ENCODE measurements around the gene RIN3. TPM values are rescaled to one million over a fixed set of nuclear protein-coding genes. Genes with fewer than 3 reads are reported as not detected.
A peak's percentile ranks its signal among the peaks of the same experiment; 100 is the strongest.

Gene RIN3
- total RNA-seq, 4 donors from 2014 or later, result 2.1 to 10.4 (median 7.2) TPM

GRCh38 chr14:92590176-92590575 is 76.6 kb downstream of the RIN3 start:
- WGBS, result 77% methylated on average over 2 of the region's 2 CpGs
- H3K4me1 ChIP-seq, result peaks cover 13% of the 10 kb centered on the region
- peak in 1 of 2 donors; percentile 16 for DNase-seq (ENCODE audit: low spot score in 2 of 2)

GRCh38 chr14:92590941-92591340 is 77.4 kb downstream of the RIN3 start:
- Histone ChIP-seq H3K27ac (no peak overlapping the region), H3K36me3 (no peaks in the 10 kb centered on the region), H3K4me1 (peaks cover 11% of the 10 kb centered on the region), H3K27me3 (no peaks in the 10 kb centered on the region), H3K4me3 (no peak overlapping the region), H3K9me3 (no peaks in the 10 kb centered on the region)
- TF ChIP-seq POLR2AphosphoS5 (IDR thresholded peaks at IDR 0.05), result no peak
- TF ChIP-seq CTCF (IDR thresholded peaks at IDR 0.05), result no peak
- no peak for TF ChIP-seq EP300 (IDR thresholded peaks at IDR 0.05)
- TF ChIP-seq POLR2A (IDR thresholded peaks at IDR 0.05), result no peak
- DNase-seq (ENCODE audit: low spot score in 2 of 2), result no peak
- WGBS, result 46% methylated on average over 2 of the region's 2 CpGs

More at GRCh38 chr14:92590176-92590575, 76.6 kb downstream of the RIN3 start:
- Histone ChIP-seq H3K9me3 (no peaks in the 10 kb centered on the region), H3K4me3 (no peak overlapping the region), H3K27ac (no peak overlapping the region), H3K27me3 (no peaks in the 10 kb centered on the region), H3K36me3 (no peaks in the 10 kb centered on the region)
- TF ChIP-seq CTCF (IDR thresholded peaks at IDR 0.05) (no peak), EP300 (IDR thresholded peaks at IDR 0.05) (no peak), POLR2AphosphoS5 (IDR thresholded peaks at IDR 0.05) (no peak), POLR2A (IDR thresholded peaks at IDR 0.05) (no peak)

DNA sequence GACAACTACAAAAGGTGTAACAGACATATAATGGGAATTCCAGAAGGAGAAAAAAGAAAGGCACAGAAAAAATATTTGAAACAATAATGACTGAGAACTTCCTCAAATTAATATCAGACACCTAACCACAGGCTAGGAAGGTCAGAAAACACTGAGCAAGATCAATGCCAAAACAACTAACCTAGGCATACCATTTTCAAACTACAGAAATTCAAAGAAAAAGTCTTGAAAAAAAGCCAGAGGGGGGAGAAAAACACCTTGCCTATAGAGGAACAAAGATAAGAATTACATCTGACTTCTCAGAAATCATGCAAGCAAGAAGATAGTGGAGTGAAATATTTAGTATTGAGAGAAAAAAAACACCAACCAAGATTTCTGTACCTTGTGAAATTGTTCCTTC is 77.8 kb downstream of the RIN3 start:
- TF ChIP-seq CTCF (IDR thresholded peaks at IDR 0.05) (no peak), EP300 (IDR thresholded peaks at IDR 0.05) (no peak), POLR2AphosphoS5 (IDR thresholded peaks at IDR 0.05) (no peak)
- Histone ChIP-seq H3K4me3 (no peak overlapping the region), H3K9me3 (no peaks in the 10 kb centered on the region), H3K27me3 (no peaks in the 10 kb centered on the region), H3K27ac (no peak overlapping the region), H3K4me1 (peaks cover 7% of the 10 kb centered on the region), H3K36me3 (no peaks in the 10 kb centered on the region)
- DNase-seq (ENCODE audit: low spot score in 2 of 2), result no peak

DNA sequence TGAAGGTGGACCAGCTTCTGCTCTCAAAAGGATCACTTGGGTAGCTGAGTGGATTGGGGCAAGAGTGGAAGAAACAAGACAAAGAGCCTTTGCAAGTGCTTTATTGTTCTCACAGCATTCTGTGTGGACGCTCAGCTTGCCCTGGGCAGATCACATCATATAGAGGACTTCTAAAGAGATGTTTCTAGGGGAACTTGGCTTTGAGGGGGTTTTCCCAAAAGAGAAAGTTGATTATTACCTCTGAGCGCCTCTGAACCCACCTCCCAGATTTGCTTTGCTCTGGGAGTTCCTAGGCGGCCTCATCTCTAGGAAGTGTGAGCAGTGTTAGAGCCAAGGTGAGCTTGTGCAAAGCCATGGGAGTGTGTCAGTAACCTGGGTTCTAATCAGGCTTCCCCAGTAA is 81.7 kb downstream of the RIN3 start:
- Histone ChIP-seq H3K27me3 (no peaks in the 10 kb centered on the region), H3K4me3 (no peak overlapping the region), H3K9me3 (no peaks in the 10 kb centered on the region), H3K27ac (no peak overlapping the region), H3K4me1 (no peaks in the 10 kb centered on the region), H3K36me3 (no peaks in the 10 kb centered on the region)
- no peak for DNase-seq (ENCODE audit: low spot score in 2 of 2)
- 88% methylated on average over 2 of the region's 3 CpGs for WGBS
- no peak for TF ChIP-seq EP300 (IDR thresholded peaks at IDR 0.05)
- no peak for TF ChIP-seq CTCF (IDR thresholded peaks at IDR 0.05)
- TF ChIP-seq POLR2A (IDR thresholded peaks at IDR 0.05), result no peak
- TF ChIP-seq POLR2AphosphoS5 (IDR thresholded peaks at IDR 0.05), result no peak

DNA sequence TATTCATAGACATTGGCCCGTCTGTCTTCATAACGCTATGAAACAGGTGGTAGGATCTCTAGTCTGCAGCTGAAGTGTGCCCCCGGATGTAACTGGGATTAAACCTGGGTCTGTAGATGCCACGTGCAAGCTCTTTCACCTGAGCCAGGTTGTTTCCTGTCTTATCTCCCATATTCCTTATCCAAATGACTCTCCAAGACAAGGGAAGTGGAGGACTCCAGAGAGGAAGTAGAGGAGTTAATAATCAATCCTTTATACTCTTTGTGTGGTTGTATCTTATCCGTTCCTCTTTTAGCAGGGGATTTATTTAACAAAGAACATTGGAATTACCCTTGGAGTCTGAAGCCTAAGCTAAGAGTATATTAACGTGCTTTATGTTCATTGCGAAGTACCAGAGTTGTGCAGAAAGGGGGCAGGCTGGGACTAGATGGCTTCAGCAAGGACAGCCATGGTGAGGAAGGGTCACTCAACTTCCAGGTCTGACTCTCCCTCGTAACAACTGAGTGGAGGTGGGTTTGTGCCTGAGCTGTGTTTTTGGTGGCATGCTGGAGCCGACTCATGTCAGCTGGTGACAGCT is 82.8 kb downstream of the RIN3 start:
- TF ChIP-seq CTCF (IDR thresholded peaks at IDR 0.05), result no peak
- no peak for TF ChIP-seq POLR2AphosphoS5 (IDR thresholded peaks at IDR 0.05)
- TF ChIP-seq EP300 (IDR thresholded peaks at IDR 0.05), result no peak
- no peak for TF ChIP-seq POLR2A (IDR thresholded peaks at IDR 0.05)
- H3K27me3 ChIP-seq, result no peaks in the 10 kb centered on the region
- 80% methylated on average over 9 of the region's 9 CpGs for WGBS
- H3K27ac ChIP-seq, result no peak overlapping the region
- no peaks in the 10 kb centered on the region for H3K4me1 ChIP-seq
- no peaks in the 10 kb centered on the region for H3K36me3 ChIP-seq
- no peak overlapping the region for H3K4me3 ChIP-seq
- no peaks in the 10 kb centered on the region for H3K9me3 ChIP-seq
- DNase-seq (ENCODE audit: low spot score in 2 of 2), result no peak

All from suprapubic skin (tissue), 4 donors.